GM19328 (cell line): ENCODE results near the gene PAK5.

Source experiments
- ATAC-seq: cut with Tn5 transposase; IDR thresholded peaks from one replicate; pipeline ENCODE4 v1.9.1; 2021; ENCODE audit warnings: mild to moderate bottlenecking, moderate library complexity; ENCODE audit not compliant: unreplicated experiment

The PAK5 gene

GRCh38 chr20:9838378-9839295 lies at the start of gene PAK5:
TSS of gene PAK5 (minus strand) at chr20:9839076. CDS start at chr20:9644328, 194,748 bp downstream.
- ATAC-seq = no peak

DNA sequence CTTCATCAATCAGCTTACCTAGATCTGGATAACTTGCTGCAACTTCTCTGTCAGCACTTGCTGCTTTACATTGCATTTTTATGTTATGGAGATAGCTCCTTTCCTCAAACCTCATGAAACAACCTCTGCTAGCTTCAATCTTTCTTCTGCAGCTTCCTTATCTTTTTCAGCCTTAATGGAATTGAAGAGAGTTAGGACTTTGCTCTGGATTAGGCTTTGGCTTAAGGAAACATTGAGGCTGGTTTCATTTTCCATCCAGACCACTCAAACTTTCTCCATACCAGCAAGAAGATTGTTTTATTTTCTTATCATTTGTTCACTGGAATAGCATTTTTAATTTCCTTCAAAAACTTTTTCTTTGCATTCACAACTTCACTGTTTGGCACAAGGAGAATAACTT lies 48.8 kb upstream of the PAK5 start:
- no peak for ATAC-seq

DNA sequence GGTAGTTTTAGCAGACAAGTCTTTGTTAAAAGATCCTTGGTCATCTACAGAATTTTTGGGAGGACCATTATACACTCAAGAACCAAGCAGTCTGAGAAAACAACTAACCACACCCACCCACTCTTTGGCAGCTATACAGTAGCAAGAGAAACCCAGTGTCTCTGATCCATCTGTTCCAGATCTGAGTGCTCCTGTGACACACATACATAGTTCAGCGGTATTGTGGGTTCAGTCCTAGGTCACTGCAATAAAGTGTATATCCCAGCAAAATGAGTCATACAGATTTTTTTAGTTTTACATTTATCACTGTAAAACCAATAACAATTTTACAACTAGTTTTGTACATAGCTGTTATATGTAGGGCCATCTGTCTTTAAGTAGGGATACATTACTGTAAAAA lies 47.4 kb upstream of the PAK5 start:
- no peak for ATAC-seq

DNA sequence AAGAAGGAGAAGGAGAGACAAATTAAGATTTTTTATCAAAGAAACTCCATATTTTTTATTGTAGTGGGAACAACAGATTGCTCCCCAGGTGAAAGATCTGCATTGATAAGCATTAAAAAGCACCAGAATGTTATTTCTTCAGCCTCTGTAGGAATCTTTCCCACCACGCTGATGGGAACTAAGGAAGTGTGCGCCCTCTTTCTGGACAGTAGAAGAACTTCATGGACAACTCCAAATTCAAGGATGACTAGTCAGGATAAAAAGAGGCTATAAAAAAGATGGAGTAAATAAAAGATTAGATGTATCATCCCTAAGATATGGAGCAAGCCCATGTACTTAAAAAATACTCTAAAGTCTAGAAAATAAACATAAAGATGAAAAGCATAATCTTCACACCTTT lies 45.8 kb upstream of the PAK5 start:
- ATAC-seq = no peak

DNA sequence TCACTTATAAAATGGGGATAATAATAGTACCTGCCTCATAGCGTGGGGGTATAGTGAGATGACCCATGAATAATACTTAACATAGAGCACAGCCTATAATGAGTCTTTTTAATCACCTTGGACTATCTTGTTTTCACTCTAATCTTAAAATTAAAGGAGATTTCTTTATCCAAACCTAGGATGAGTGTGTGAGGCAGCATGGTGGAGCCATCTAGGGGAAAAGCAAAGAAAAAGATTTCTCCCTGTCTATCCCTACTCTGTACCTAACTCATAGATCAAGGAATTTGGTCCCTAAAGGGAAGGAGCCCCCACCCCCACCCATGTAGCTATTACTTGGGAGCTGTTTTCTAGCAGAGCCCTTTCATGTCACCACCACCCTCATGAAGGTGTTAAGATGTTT lies 45.2 kb upstream of the PAK5 start:
- no peak for ATAC-seq

DNA sequence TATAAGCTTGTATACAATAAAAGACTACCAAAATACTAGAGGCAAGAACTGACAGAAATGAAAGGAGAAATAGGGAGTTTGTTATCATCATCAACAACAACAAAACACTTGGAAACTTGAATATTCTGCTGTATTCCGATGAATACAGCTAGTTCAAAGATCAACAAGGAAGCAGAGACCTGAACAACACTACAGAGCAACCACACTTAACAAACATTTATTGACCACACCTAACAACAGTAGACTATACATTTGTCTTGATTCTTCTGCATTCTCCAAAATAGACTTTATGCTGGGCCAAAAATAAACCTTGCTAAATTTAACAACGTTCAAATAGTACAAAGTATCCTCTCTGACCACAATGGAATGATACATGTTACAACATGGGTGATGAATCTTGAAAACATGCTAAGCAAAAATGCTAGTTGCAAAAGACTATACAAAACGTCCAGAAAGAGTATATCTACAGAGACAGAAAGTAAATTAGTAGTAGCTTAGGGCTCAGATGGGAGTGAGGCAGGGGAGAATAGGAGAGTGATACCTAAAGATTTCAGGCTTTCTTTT lies 39.1 kb upstream of the PAK5 start:
- ATAC-seq = no peak

DNA sequence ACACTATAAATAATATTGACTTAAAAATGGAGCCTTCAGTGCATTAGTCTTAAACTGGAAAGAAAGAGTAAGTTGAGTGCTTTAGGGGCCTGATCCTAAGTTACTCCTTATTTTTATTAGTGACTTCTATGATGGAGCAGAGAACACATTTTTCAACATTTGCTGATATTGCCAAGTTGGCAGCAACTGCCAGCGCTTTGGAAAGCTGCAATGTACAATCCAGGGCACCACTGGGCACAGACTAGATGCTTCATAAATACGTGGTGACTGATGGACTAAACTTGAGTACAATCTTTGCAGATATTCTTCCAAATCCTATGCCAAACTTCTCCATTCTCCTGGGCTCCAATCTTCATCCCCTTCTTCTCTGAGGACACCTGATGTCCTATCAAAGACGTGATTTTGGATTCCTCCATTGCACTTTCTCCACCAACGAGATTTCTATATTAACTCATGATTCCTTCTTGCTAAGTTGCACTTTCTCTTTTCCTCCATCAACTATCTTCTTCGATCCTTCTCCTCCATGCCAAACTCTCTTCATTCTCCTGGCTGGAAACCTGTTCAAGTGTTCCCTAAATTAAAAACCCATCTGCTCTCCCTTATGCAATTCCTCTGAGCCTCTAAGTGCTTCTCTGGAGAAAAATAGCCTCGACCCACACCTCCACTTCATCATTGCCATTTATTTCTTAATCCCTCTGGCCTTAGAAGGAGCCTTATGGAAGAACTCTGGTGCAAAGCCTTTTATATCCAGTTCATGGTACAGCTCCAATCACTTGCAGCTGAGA lies 28.5 kb upstream of the PAK5 start:
- no peak for ATAC-seq

DNA sequence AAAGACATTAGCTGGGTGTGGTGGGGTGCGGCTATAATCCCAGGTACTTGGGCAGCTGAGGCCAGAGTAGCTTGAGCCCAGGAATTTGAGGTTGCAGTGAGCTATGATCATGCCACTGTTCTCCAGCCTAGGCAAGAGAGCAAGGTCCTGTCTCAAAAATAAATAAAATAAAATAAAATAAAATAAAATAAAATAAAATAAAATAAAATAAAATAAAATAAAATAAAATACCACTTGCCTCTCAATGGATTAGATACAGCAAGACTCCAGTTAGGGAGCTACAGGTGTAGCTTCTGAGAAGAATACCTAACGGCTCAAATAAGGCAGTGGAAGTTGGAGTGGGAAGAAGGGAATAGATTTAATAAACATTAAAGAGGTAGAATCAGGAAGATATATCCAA lies 13.7 kb upstream of the PAK5 start:
- ATAC-seq = no peak

- ATAC-seq = no peak
Observed at GRCh38 chr20:9839626-9840025, 750 bp upstream of the PAK5 start.

DNA sequence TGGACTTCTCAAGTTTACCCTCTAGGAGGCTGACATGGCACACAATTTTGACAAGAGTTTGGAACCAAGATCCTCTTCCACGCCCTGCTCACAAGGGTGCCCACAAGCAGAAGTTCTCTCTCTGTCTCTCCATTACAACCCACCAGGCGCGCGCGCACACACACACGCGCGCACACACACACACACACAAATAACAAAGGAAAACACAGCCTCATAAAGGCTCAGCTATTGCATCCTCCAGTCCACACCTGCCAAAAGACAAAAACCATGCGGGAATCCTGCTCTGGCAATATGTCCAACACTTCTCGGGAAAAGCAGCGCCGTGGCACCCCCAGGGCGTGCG lies 870 bp downstream of the PAK5 start:
- ATAC-seq = no peak

DNA sequence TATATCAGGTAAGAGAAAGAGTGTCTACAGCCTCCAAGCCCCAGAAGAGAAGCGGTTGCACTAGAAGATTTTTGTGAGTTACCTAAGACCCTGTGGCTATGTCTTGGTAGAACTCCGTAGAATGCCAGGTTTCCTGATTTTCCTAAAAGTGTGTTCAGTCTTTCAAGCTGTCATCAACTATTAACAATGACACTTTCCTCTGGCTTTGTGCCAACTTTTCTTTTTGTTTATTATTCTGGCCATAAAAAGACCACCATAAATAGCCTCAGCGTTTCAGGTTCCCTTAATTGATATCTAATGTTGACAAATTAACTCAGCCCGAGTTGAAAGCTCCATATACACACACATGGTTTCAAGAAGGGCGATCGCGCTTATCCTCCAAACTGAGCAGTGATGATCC lies 1.2 kb downstream of the PAK5 start:
- no peak for ATAC-seq

- no peak for ATAC-seq
Observed at GRCh38 chr20:9835302-9835701, 3.6 kb downstream of the PAK5 start.

- no peak for ATAC-seq
Observed at GRCh38 chr20:9831032-9831431, 7.8 kb downstream of the PAK5 start.

DNA sequence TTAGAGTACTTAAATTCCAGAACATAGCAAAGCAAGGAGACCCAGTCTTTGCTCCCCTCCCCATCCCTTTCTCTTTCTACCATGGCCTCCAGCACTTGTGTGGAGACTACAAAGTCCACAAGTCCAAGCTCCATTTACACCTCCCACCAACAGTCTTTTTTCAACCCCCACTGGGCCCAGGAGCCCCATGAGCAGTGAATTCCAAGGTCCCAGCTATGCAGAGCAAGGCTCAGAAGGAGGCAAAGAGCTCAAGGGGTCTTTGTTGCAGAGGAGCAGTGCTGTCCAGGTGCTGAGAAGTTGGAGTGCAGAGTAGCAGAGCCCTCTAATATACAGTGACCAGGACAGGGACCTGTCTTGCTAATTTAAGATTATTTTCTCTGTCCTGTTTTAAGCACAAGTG lies 9.0 kb downstream of the PAK5 start:
- no peak for ATAC-seq

GRCh38 chr20:9817654-9818053 lies 21.2 kb downstream of the PAK5 start:
- ATAC-seq = no peak

DNA sequence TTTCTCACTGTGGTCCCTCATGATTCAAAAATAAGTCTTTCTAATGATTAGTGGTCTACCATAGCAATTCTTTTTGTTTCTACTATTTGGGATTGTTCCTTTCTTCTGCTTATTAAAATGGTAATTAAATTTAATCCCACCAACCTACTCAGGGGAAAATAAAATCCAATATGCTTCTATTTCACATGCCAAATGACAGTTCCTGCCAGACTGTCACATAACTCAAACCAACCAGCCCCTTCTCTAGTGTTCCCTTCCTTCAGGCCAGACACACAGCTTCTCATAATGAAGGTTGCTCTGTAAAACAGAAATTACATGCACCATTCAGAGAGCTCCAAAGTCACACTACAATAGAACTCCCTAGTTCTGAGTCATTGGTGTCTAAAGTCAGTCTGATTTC lies 23.2 kb downstream of the PAK5 start:
- ATAC-seq = no peak

DNA sequence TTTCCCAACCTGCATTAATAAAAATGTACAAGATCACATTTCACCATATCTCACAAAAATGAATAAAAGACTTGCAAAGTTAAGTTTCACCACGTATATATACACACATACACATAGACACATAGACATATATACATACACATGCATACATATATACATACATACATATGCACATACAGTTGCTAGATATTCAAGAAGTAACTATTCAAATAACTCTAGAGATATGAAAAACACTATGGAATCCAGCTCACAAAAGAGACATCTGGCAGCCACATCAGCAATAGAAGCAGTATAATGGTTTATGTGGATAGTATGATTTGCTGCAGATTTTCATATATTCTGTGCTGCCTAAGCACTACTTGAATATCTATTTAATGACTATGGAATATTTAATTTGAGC lies 28.1 kb downstream of the PAK5 start:
- ATAC-seq = no peak

DNA sequence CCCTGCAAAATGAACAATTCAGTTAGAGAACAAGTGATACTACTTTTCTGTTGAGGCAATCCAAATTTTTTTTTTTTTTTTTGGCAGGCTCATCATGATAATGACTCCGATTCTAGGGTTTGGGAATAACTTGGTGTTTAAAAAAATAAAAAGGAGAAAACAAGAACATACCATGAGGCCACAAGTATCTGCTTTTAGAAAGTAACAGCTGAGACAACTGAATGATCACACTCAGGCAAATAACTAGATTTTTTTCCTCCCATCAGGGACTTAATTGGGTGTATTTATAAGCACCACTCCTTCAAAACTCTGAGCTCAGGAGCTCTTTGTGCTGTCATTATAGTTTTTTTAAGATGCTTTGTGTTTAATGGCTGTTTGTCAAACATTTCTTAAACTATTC lies 29.6 kb downstream of the PAK5 start:
- no peak for ATAC-seq

- ATAC-seq = no peak
Observed at GRCh38 chr20:9808166-9808565, 30.7 kb downstream of the PAK5 start.

DNA sequence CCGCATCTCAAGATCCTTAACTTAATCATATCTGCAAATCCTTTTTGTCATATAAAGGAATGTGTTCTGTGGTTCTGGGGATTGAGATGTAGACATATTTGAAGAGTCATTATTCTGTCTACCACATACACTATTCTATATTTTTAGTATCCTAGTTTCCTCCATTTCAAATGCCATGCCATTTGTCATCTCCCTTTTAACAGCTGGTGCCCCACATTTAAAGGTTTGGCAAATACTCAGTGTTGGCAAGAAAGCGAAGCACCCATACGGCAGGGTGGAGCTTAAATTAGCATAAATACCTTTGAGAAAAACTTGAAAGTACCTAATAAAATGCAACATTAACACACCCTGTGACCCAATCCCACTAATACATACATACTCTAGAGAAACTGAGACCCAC lies 31.7 kb downstream of the PAK5 start:
- ATAC-seq = no peak

- no peak for ATAC-seq
Observed at GRCh38 chr20:9800421-9800820, 38.5 kb downstream of the PAK5 start.

DNA sequence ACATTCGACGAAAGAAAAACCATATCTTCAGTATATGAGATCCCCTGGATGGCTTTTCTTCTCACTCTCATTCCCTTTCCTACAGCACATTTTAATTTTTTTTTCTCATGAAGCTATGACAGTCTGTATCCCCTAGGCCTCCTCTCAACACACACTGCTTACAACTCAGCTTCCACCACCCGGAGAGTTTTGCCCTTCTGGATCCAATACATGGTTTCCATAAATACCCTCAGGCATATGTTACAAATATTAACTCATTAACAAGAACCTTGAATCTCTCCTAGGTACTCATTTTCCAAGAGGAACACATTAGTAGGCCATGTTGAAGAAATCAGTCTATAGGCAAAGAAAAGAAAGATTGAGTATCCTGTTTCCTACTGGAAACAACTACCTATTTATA lies 44.0 kb downstream of the PAK5 start:
- ATAC-seq = no peak
